ENCODE measurements around the gene ERCC8. TPM values are rescaled to one million over a fixed set of nuclear protein-coding genes. Genes with fewer than 3 reads are reported as not detected.

Gene ERCC8
- total and polyA plus RNA-seq, 10 donors: 4.3 to 18.9 (median 12.4) TPM

DNA sequence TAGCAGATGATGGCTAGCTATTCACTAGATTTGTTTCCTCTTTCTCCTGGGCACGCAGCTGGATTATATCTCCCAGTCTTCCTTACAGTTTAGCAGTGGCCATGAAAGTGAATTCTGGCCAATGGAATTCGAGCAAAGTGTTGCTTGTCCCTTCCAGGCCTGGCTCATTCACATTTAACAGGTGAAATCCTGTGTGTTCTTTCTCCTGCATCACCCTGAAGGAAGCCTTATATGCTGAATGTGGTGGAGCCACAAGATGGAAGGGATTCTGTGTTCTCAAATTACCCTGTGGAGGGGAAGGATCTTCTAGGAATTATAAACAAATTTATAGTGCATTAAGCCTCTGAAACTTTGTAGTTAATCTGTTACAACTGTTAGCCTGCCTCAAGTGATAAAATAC, 92.6 kb downstream of the ERCC8 start:
- Histone ChIP-seq H3K36me3 (no peaks in the 10 kb centered on the region), H3K27me3 (replicated peaks in 1 of 7) (no peaks in the 10 kb centered on the region), H3K4me1 (no peaks in the 10 kb centered on the region), H3K9me3 (no peaks in the 10 kb centered on the region), H3K4me3 (no peak overlapping the region), H3K27ac (no peak overlapping the region)
- TF ChIP-seq CTCF (IDR thresholded peaks at IDR 0.05 in 8 of 11, conservative IDR thresholded peaks at IDR 0.05 in 3 of 11) (no peak), POLR2A (IDR thresholded peaks at IDR 0.05) (no peak), POLR2AphosphoS5 (IDR thresholded peaks at IDR 0.05) (no peak)
- DNase-seq: no peak
- intact Hi-C loops (cut with DNase I; ENCODE audit: low total_unique reads): no loop called here
- 53 to 71% (median 66%) methylated on average over 2 of the region's 2 CpGs for WGBS, 5 donors

DNA sequence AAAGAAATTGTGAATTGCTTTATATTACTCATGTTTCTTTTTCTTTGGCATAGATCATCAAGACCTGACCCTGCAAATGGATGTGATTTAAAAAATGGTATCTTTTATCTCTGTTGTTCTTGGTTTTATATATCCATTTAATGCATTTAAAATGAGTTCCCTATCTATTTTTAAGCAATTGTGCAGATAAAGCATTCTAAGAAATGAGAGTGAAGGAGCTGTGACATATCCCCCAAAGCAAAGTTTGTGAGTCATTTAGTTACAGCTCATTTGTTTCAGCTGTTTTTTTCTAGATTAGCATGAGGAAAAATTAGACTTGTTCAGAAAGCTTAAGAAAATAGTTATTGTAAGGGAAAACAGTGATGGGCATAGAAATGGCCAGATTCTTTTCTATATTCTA, 93.2 kb downstream of the ERCC8 start:
- no peaks in the 10 kb centered on the region for H3K4me1 ChIP-seq
- no peak for TF ChIP-seq CTCF (IDR thresholded peaks at IDR 0.05 in 8 of 11, conservative IDR thresholded peaks at IDR 0.05 in 3 of 11)
- no peak for TF ChIP-seq POLR2A (IDR thresholded peaks at IDR 0.05)
- no peak for TF ChIP-seq POLR2AphosphoS5 (IDR thresholded peaks at IDR 0.05)
- H3K36me3 ChIP-seq: no peaks in the 10 kb centered on the region
- H3K9me3 ChIP-seq: no peaks in the 10 kb centered on the region
- peaks cover 0 to 4% (median 0%) of the 10 kb centered on the region in 7 donors for H3K27me3 ChIP-seq (replicated peaks in 1 of 7)
- no peak overlapping the region for H3K27ac ChIP-seq
- no peak overlapping the region for H3K4me3 ChIP-seq
- DNase-seq: no peak
- intact Hi-C loops (cut with DNase I; ENCODE audit: low total_unique reads): no loop called here

DNA sequence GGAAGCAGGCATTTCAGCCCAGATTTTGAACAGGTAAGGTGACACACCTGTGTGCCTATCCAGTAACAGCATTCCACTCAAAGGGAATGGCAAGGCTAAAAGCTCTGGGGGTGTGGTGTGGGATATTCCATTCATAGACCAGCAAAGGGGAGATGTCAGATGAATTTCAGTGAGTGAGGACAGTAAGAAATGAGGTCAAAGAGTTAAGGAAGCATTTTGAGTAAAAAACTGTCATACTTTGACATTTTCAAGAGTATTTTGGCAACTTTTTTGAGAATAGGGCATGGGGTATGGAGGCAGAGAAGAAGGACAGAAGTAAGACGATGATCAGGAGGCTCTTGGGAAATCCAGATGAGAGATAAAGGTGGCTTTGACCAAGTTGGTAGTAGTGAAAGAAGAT, 98.6 kb downstream of the ERCC8 start:
- Histone ChIP-seq H3K27ac (no peak overlapping the region), H3K9me3 (no peaks in the 10 kb centered on the region), H3K4me3 (no peak overlapping the region), H3K4me1 (peaks cover 5 to 22% (median 15%) of the 10 kb centered on the region in 6 donors), H3K36me3 (no peaks in the 10 kb centered on the region), H3K27me3 (replicated peaks in 1 of 7) (peaks cover 6 to 56% (median 31%) of the 10 kb centered on the region in 7 donors)
- no peak for DNase-seq
- intact Hi-C loops (cut with DNase I; ENCODE audit: low total_unique reads): no loop called here
- no peak for TF ChIP-seq CTCF (IDR thresholded peaks at IDR 0.05 in 8 of 11, conservative IDR thresholded peaks at IDR 0.05 in 3 of 11)
- no peak for TF ChIP-seq POLR2AphosphoS5 (IDR thresholded peaks at IDR 0.05)
- no peak for TF ChIP-seq POLR2A (IDR thresholded peaks at IDR 0.05)
- 80 to 94% (median 91%) methylated on average over 1 of the region's 1 CpG for WGBS, 5 donors

GRCh38 chr5:60843936-60844905, 100.6 kb downstream of the ERCC8 start, which contains the start of gene ELOVL7:
Gene ELOVL7 (minus strand): TSS chr5:60844269. CDS start chr5:60787397, 56,872 bp downstream.
- H3K27me3 ChIP-seq (replicated peaks in 1 of 7): peaks cover 6 to 73% (median 31%) of the 10 kb centered on the region in 7 donors
- DNase-seq: peak; percentile 80
- H3K4me3 ChIP-seq: peak within 1 kb of the TSS; percentile 52 to 76 (median 62)
- no peak within 1 kb of the TSS for H3K27ac ChIP-seq
- no peaks in the 10 kb centered on the region for H3K36me3 ChIP-seq
- H3K9me3 ChIP-seq: no peaks in the 10 kb centered on the region
- intact Hi-C loops (cut with DNase I; ENCODE audit: low total_unique reads): no loop called here
- WGBS, 5 donors: 1 to 4% (median 2%) methylated on average over 48 to 87 of the region's 87 CpGs
- TF ChIP-seq POLR2AphosphoS5 (IDR thresholded peaks at IDR 0.05): peak in 2 of 3 donors; percentile 21 to 39
- no peak for TF ChIP-seq POLR2A (IDR thresholded peaks at IDR 0.05)
- no peak for TF ChIP-seq CTCF (IDR thresholded peaks at IDR 0.05 in 8 of 11, conservative IDR thresholded peaks at IDR 0.05 in 3 of 11)
- H3K4me1 ChIP-seq: peaks cover 5 to 22% (median 15%) of the 10 kb centered on the region in 6 donors

All from spleen (tissue), 11 donors.